ENCODE results near the gene CHPF.

DNA sequence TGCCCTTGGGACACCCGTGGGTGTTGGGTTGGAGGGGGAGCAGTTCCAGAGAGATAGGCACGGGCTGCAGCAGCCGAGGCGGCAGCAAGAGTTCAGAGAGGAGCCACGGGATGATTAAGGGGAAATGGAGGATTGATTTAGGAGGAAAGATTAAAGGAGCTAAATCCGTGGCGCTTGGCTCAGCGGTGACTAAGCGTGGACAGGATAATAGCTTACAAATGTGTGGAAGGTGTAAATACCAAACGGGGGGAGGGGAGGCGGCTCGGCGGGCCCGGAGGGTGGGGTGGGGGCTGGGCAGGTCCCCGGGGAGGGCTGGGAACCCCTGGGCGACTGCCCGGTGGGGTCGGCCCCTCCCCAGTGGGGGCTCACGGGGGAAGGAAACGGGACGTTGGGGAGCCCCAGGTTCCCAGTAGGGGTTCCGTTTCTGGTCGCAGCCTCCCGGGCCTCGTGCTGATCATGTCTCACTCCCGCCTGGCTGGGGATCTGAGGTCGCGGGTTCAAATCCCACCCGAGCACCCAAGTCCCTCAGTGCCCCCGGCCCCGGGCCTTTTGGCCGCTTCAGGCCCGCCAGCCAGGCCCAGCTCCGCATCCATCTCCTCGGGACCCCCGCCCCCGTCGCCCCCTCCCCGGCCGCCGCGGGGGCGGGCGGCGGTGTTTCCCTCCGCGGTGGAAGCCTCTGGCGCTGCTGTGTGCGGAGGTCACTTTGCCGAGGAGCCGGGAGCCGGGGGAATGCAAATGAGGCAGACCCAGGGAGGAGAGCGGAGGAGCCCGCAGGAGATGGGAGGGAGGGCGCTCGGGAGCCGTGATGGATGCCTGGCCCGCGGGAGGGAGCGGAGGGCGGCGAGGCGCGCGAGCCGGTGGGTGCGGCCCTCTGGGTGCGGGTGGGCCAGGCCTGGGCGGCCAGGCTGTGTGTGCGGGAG lies 21.2 kb downstream of the CHPF start:
- TF ChIP-seq, protein P1, sequence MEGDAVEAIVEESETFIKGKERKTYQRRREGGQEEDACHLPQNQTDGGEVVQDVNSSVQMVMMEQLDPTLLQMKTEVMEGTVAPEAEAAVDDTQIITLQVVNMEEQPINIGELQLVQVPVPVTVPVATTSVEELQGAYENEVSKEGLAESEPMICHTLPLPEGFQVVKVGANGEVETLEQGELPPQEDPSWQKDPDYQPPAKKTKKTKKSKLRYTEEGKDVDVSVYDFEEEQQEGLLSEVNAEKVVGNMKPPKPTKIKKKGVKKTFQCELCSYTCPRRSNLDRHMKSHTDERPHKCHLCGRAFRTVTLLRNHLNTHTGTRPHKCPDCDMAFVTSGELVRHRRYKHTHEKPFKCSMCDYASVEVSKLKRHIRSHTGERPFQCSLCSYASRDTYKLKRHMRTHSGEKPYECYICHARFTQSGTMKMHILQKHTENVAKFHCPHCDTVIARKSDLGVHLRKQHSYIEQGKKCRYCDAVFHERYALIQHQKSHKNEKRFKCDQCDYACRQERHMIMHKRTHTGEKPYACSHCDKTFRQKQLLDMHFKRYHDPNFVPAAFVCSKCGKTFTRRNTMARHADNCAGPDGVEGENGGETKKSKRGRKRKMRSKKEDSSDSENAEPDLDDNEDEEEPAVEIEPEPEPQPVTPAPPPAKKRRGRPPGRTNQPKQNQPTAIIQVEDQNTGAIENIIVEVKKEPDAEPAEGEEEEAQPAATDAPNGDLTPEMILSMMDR (IDR thresholded peaks at IDR 0.05) = no peak
- TF ChIP-seq POLR2A (IDR thresholded peaks at IDR 0.05) = no peak

Data from body of pancreas (tissue), 4 donors.